ENCODE data around the gene FGF8. TPM values are rescaled to one million over a fixed set of nuclear protein-coding genes. Genes with fewer than 3 reads are reported as not detected.

FGF8 gene
- total and polyA plus RNA-seq, 7 donors: not detected

- H3K27me3 ChIP-seq (ENCODE audit: insufficient read depth in 3 of 3, low read length in 2 of 3): no peaks in the 10 kb centered on the region
- no peaks in the 10 kb centered on the region for H3K9me3 ChIP-seq
- no peak for TF ChIP-seq CTCF (IDR thresholded peaks at IDR 0.05)
- intact Hi-C loops (cut with DNase I): no loop called here
- H3K4me1 ChIP-seq: no peaks in the 10 kb centered on the region
- WGBS, 3 donors: 86 to 90% (median 89%) methylated on average over 6 of the region's 6 CpGs
- ATAC-seq (no peak), DNase-seq (no peak)
- no peak overlapping the region for H3K4me3 ChIP-seq
- no peak overlapping the region for H3K27ac ChIP-seq
- no peaks in the 10 kb centered on the region for H3K36me3 ChIP-seq (ENCODE audit: insufficient read depth in 1 of 2, low read depth in 1 of 2)
These were observed 55.2 kb downstream of the FGF8 start for GRCh38 chr10:101720606-101721230.

Other genes with a start within 250 kb of the FGF8 start
- gene POLL, start 187.9 kb downstream of the FGF8 start, total RNA-seq: 10 to 100 TPM; 21.2 to 29.3 (median 23.8) TPM
- gene POLL, start 187.9 kb downstream of the FGF8 start, polyA plus RNA-seq: 10 to 100 TPM; 19.0 to 24.1 (median 21.6) TPM
- gene DPCD, start 187.8 kb downstream of the FGF8 start, total RNA-seq: 10 to 100 TPM in 2 of 4 donors, 1 to 10 TPM in 2; 6.6 to 12.2 (median 9.9) TPM
- gene DPCD, start 187.8 kb downstream of the FGF8 start, polyA plus RNA-seq: 10 to 100 TPM; 13.1 to 27.4 (median 15.1) TPM
- gene FBXW4, start 80.9 kb downstream of the FGF8 start, total RNA-seq: 100 to 1,000 TPM in 1 of 4 donors, 10 to 100 TPM in 3; 69.0 to 100 (median 84.7) TPM
- gene FBXW4, start 80.9 kb downstream of the FGF8 start, polyA plus RNA-seq: 10 to 100 TPM; 15.5 to 48.3 (median 39.3) TPM
- 10 to 100 TPM; 12.3 to 18.5 (median 14.7) TPM for gene NPM3, start 7.3 kb upstream of the FGF8 start, total RNA-seq
- 10 to 100 TPM; 19.3 to 52.6 (median 24.3) TPM for gene NPM3, start 7.3 kb upstream of the FGF8 start, polyA plus RNA-seq
- gene OGA, start 42.3 kb upstream of the FGF8 start, total RNA-seq: 10 to 100 TPM; 52.6 to 59.8 (median 57.3) TPM
- gene OGA, start 42.3 kb upstream of the FGF8 start, polyA plus RNA-seq: 10 to 100 TPM; 12.0 to 58.3 (median 24.7) TPM
- gene KCNIP2, start 67.7 kb upstream of the FGF8 start, total RNA-seq: 1 to 10 TPM in 3 of 4 donors, under 1 TPM in 1; 0.71 to 3.2 (median 1.8) TPM
- gene KCNIP2, start 67.7 kb upstream of the FGF8 start, polyA plus RNA-seq: 1 to 10 TPM in 2 of 3 donors, under 1 TPM in 1; 0.58 to 5.9 (median 1.1) TPM